Natural killer cell (primary cell): ENCODE data around the gene TTYH1. TPM values are rescaled to one million over a fixed set of nuclear protein-coding genes. Genes with fewer than 3 reads are reported as not detected.

Experiments
- ATAC-seq, 3 donors: fragments of 150-1000 bp in 2 of 3; fragments of 200-7000 bp in 1 of 3; cut with Tn5 transposase; 1 replicate in 1 of 3; 2 replicates in 2 of 3; pipeline ENCODE4 v1.10.0; 2021; ENCODE audit warnings: mild to moderate bottlenecking in 2 of 3, moderate library complexity in 2 of 3
- DNase-seq, 2 donors: peaks; one replicate each; pipeline versions ENCODE4 v3.0.0 to v3.0.0-alpha.2; 2013 to 2021; ENCODE audit warnings: mixed read lengths in 1 of 2
- H3K27ac ChIP-seq: one replicate; pipeline ENCODE4 v1.5.1; 2013; ENCODE audit warnings: mild to moderate bottlenecking, low read length
- H3K27me3 ChIP-seq: one replicate; pipeline ENCODE4 v1.6.1; 2013; ENCODE audit warnings: low read length; ENCODE audit not compliant: control insufficient read depth, insufficient read depth
- H3K36me3 ChIP-seq: one replicate; pipeline ENCODE4 v1.6.1; 2013; ENCODE audit warnings: low read length; ENCODE audit not compliant: control insufficient read depth, insufficient read depth
- H3K4me1 ChIP-seq: one replicate; pipeline ENCODE4 v1.6.1; 2013; ENCODE audit warnings: low read length; ENCODE audit not compliant: control insufficient read depth, insufficient read depth
- H3K4me3 ChIP-seq: one replicate; pipeline ENCODE4 v1.5.1; 2013; ENCODE audit warnings: low read length
- H3K9me3 ChIP-seq: one replicate; pipeline ENCODE4 v1.6.1; 2013; ENCODE audit warnings: low read length; ENCODE audit not compliant: control insufficient read depth, insufficient read depth
- H3K27ac Mint-ChIP-seq, 2 donors: one replicate each; pipeline ENCODE4 v1.8.0; 2022; ENCODE audit warnings: mild to moderate bottlenecking in 2 of 2, mixed read lengths in 2 of 2, moderate library complexity in 1 of 2
- H3K27me3 Mint-ChIP-seq, 2 donors: one replicate each; pipeline ENCODE4 v1.8.0; 2022; ENCODE audit warnings: low read depth in 2 of 2, mixed read lengths in 2 of 2
- H3K36me3 Mint-ChIP-seq: one replicate; pipeline ENCODE4 v1.8.0; 2022; ENCODE audit warnings: mixed read lengths
- H3K4me1 Mint-ChIP-seq, 2 donors: one replicate each; pipeline ENCODE4 v1.8.0; 2022; ENCODE audit warnings: mixed read lengths in 2 of 2
- H3K4me3 Mint-ChIP-seq: one replicate; pipeline ENCODE4 v1.8.0; 2022; ENCODE audit warnings: mild to moderate bottlenecking, moderate library complexity, mixed read lengths
- H3K9me3 Mint-ChIP-seq, 2 donors: one replicate each; pipeline ENCODE4 v1.8.0; 2022; ENCODE audit warnings: mixed read lengths in 2 of 2
- WGBS: methylation state at CpG from one replicate; pipeline ENCODE4 v1.1.7; 2013; ENCODE audit warnings: missing lambda C conversion rate; ENCODE audit not compliant: insufficient coverage; 5-methylcytosine and 5-hydroxymethylcytosine counted together
- intact Hi-C: fragments of 100-400 bp; cut with micrococcal nuclease; formaldehyde crosslinking; loops from one replicate; pipeline ENCODE4 v1.14.2; 2022
- total RNA-seq, 4 donors: library from RNA; stranded (reverse); fragments of 120-200 nt in 1 of 4; gene quantifications; one replicate each; pipeline versions ENCODE4 v1.2.3 to v1.2.4, GENCODE V29; 2013 to 2022
- TF ChIP-seq, protein P1 (sequence below): fragments of 200-600 bp; IDR thresholded peaks from one replicate; pipeline ENCODE4 v1.8.0; 2022; ENCODE audit warnings: antibody characterized with exemption

Gene TTYH1
- total RNA-seq, 3 donors from 2014 or later (not counting 1 experiment from before 2014, with no cell fraction given) = 0.59 to 0.84 (median 0.65) TPM

DNA sequence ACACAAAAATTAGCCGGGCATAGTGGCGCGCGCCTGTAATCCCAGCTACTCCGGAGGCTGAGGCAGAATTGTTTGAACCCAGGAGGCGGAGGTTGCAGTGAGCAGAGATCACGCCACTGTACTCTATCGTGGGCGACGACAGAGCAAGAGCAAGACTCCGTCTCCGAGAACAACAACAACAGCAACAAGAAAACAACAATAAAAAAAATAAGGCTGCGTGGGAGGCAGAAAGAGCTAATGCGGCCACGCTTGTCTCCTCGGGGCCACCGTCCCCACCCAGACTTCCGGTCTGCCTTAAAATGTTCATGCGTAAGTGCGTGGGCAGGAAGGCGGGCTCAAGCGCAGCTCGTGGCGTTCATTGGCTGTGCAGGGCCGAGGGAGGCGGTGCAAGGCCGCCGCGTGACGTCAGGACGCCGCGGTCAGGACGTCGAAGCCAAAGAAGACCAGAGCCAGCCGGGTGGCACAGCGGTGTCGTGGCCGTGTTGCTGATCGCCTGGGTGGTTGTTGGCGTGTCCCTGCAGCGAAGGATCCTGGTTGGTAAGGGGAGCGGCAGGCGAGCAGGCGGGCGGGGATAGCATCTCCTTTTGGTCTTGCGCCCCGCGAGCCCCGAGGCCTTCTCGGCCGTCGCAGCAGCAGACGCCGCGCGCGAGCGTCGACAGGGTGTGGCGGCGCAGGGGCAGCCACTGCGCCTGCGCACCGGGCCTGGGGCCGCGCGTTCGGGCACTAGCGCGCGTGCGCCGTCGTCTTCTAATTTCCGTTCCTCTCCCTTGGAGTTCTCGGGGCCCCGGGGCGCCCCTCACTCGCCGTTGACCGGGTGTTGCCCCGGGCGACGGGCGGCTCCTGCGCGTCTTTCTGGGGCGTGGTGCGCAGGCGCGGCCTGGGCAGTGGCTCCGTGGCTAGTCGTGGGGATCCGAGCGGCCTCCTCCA, 33.8 kb downstream of the TTYH1 start, which contains the start of gene LENG8:
Gene LENG8 (plus strand): TSS at position 426 of the 927 bp plus-strand sequence. CDS start 2,146 bp downstream, outside the sequence.
- no peaks in the 10 kb centered on the region for H3K36me3 Mint-ChIP-seq
- no peaks in the 10 kb centered on the region for H3K27me3 Mint-ChIP-seq
- H3K4me1 Mint-ChIP-seq = peaks cover 46 to 61% of the 10 kb centered on the region in 2 donors
- H3K9me3 Mint-ChIP-seq = no peaks in the 10 kb centered on the region
- Histone ChIP-seq H3K27ac (peak within 1 kb of the TSS; percentile 96), H3K36me3 (peaks cover 37% of the 10 kb centered on the region), H3K4me3 (peak within 1 kb of the TSS; percentile 89), H3K9me3 (no peaks in the 10 kb centered on the region), H3K27me3 (no peaks in the 10 kb centered on the region), H3K4me1 (peaks cover 36% of the 10 kb centered on the region)
- peak within 1 kb of the TSS; percentile 97 for H3K4me3 Mint-ChIP-seq
- peak within 1 kb of the TSS; percentile 100 for H3K27ac Mint-ChIP-seq
- intact Hi-C loops = loop anchor here (1.0 kb wide), 1 partner anchor 15 kb away; no protein-coding TSS in a partner anchor
- ATAC-seq (peak; percentile 88 to 96 (median 90)), DNase-seq (peak; percentile 98 to 100)
- under 1% methylated on average over 96 of the region's 96 CpGs for WGBS
- TF ChIP-seq, protein P1, sequence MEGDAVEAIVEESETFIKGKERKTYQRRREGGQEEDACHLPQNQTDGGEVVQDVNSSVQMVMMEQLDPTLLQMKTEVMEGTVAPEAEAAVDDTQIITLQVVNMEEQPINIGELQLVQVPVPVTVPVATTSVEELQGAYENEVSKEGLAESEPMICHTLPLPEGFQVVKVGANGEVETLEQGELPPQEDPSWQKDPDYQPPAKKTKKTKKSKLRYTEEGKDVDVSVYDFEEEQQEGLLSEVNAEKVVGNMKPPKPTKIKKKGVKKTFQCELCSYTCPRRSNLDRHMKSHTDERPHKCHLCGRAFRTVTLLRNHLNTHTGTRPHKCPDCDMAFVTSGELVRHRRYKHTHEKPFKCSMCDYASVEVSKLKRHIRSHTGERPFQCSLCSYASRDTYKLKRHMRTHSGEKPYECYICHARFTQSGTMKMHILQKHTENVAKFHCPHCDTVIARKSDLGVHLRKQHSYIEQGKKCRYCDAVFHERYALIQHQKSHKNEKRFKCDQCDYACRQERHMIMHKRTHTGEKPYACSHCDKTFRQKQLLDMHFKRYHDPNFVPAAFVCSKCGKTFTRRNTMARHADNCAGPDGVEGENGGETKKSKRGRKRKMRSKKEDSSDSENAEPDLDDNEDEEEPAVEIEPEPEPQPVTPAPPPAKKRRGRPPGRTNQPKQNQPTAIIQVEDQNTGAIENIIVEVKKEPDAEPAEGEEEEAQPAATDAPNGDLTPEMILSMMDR = no peak

DNA sequence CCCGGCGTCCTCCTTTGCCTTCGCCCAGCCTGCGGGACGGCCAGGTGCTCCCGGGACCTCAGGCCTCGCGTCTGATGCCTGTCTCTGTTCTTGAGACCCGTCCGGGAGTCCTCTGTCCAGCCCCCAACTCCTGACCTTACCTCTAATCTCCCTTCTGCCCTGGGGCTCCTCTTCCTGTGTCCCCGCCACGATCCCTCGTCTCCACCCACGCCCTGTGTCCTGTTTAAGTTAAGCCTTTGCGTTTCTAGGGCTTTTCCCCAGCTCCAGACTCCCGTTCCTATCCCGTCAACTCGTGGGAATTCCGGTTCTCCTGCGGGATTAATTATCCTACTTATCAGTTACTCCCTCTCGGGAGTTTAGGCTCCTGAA, 34.4 kb downstream of the TTYH1 start:
- intact Hi-C loops = loop anchor here (1.0 kb wide), 1 partner anchor 15 kb away; no protein-coding TSS in a partner anchor
- Mint-ChIP-seq H3K4me3 (peak overlapping the region; percentile 97), H3K36me3 (no peaks in the 10 kb centered on the region), H3K9me3 (no peaks in the 10 kb centered on the region), H3K27ac (peak overlapping the region; percentile 100), H3K27me3 (no peaks in the 10 kb centered on the region), H3K4me1 (peaks cover 46 to 61% of the 10 kb centered on the region in 2 donors)
- WGBS = 3% methylated on average over 21 of the region's 21 CpGs
- peak overlapping the region; percentile 96 for H3K27ac ChIP-seq
- no peaks in the 10 kb centered on the region for H3K27me3 ChIP-seq
- ATAC-seq (no peak), DNase-seq (no peak)
- TF ChIP-seq, protein P1 = no peak
- peaks cover 36% of the 10 kb centered on the region for H3K4me1 ChIP-seq
- peaks cover 41% of the 10 kb centered on the region for H3K36me3 ChIP-seq
- peak overlapping the region; percentile 89 for H3K4me3 ChIP-seq
- no peaks in the 10 kb centered on the region for H3K9me3 ChIP-seq

GRCh38 chr19:54451331-54451871, 36.1 kb downstream of the TTYH1 start:
- no peaks in the 10 kb centered on the region for H3K9me3 Mint-ChIP-seq
- ATAC-seq (no peak), DNase-seq (no peak)
- Histone ChIP-seq H3K27me3 (no peaks in the 10 kb centered on the region), H3K27ac (no peak overlapping the region), H3K9me3 (no peaks in the 10 kb centered on the region), H3K4me1 (peaks cover 36% of the 10 kb centered on the region), H3K36me3 (peaks cover 51% of the 10 kb centered on the region), H3K4me3 (no peak overlapping the region)
- peak overlapping the region; percentile 100 for H3K27ac Mint-ChIP-seq
- TF ChIP-seq, protein P1 = no peak
- peak overlapping the region; percentile 97 for H3K4me3 Mint-ChIP-seq
- peaks cover 46 to 61% of the 10 kb centered on the region in 2 donors for H3K4me1 Mint-ChIP-seq
- no peaks in the 10 kb centered on the region for H3K27me3 Mint-ChIP-seq
- WGBS = 68% methylated on average over 9 of the region's 9 CpGs
- H3K36me3 Mint-ChIP-seq = no peaks in the 10 kb centered on the region
- intact Hi-C loops = no loop called here
